B cell (primary cell): ENCODE results near the gene IL1R2. TPM values are rescaled to one million over a fixed set of nuclear protein-coding genes. Genes with fewer than 3 reads are reported as not detected.

Experiments used
- ATAC-seq: fragments of 200-7000 bp; cut with Tn5 transposase; one replicate; pipeline ENCODE4 v1.10.0; 2021; ENCODE audit warnings: low read depth, mild to moderate bottlenecking, moderate number of reproducible peaks, moderate library complexity
- CTCF ChIA-PET: fragments of 350-600 bp; sonication (Branson Sonifier 250); formaldehyde crosslinking; loops from one replicate; lab custom pipeline; 2021; ENCODE audit warnings: antibody characterized with exemption, inconsistent platforms; lab: Charles Lee
- POLR2A ChIA-PET: fragments of 350-600 bp; sonication (Branson Sonifier 250); formaldehyde crosslinking; loops from one replicate; lab custom pipeline; 2021; ENCODE audit warnings: antibody characterized with exemption; lab: Charles Lee
- DNase-seq: peaks from one replicate; pipeline ENCODE4 v3.0.0; 2013
- H2AFZ ChIP-seq: 2 replicates; pipeline ENCODE4 v1.6.1; 2012; ENCODE audit warnings: mild to moderate bottlenecking, low read depth, low read length; ENCODE audit not compliant: insufficient read depth, poor library complexity, severe bottlenecking
- H3K27ac ChIP-seq, 2 donors: 1 replicate in 1 of 2; 2 replicates in 1 of 2; pipeline ENCODE4 v1.5.1; 2012 to 2013; ENCODE audit warnings: low read length in 2 of 2, mild to moderate bottlenecking in 2 of 2, moderate library complexity in 1 of 2
- H3K27me3 ChIP-seq, 4 experiments: fragments of 200-600 bp in 1 of 4; sonication (generic) in 1 of 4; replicated peaks in 1 of 4; 1 replicate in 2 of 4; 2 replicates in 2 of 4; pipeline versions ENCODE4 v1.6.1 to v1.7.0; 2013 to 2016; ENCODE audit warnings: low read length in 3 of 4, mild to moderate bottlenecking in 2 of 4, mixed read lengths in 1 of 4, moderate library complexity in 1 of 4; ENCODE audit not compliant: insufficient read depth in 4 of 4, control insufficient read depth in 3 of 4; ENCODE audit errors: control extremely low read depth in 1 of 4
- H3K36me3 ChIP-seq, 2 experiments: replicated peaks in 1 of 2; 1 replicate in 1 of 2; 2 replicates in 1 of 2; pipeline versions ENCODE4 v1.6.1 to v1.7.1; 2013; ENCODE audit warnings: low read length in 1 of 2; ENCODE audit not compliant: insufficient read depth in 2 of 2, control insufficient read depth in 1 of 2; ENCODE audit errors: control extremely low read depth in 1 of 2, extremely low read depth in 1 of 2
- H3K4me1 ChIP-seq, 2 donors: fragments of 200-600 bp in 1 of 2; sonication (generic) in 1 of 2; 1 replicate in 1 of 2; 2 replicates in 1 of 2; pipeline versions ENCODE4 v1.5.1 to v1.6.1; 2013 to 2017; ENCODE audit warnings: low read length in 2 of 2; ENCODE audit not compliant: control insufficient read depth in 2 of 2, insufficient read depth in 2 of 2
- H3K4me2 ChIP-seq: replicated peaks from 2 replicates; pipeline ENCODE3; 2012; ENCODE audit warnings: mild to moderate bottlenecking, low read depth, low read length; ENCODE audit not compliant: poor library complexity, severe bottlenecking
- H3K4me3 ChIP-seq, 5 experiments: fragments of 200-600 bp in 1 of 5; sonication (generic) in 1 of 5; 1 replicate in 3 of 5; 2 replicates in 2 of 5; pipeline versions ENCODE4 v1.5.1 to v1.7.0; 2011 to 2016; ENCODE audit warnings: low read length in 4 of 5, mild to moderate bottlenecking in 4 of 5, low read depth in 2 of 5, control low read depth in 1 of 5, moderate library complexity in 1 of 5; ENCODE audit not compliant: insufficient read depth in 1 of 5; ENCODE audit errors: control extremely low read depth in 1 of 5, extremely low read depth in 1 of 5
- H3K79me2 ChIP-seq: fragments of 200-600 bp; sonication (generic); one replicate; pipeline ENCODE4 v1.6.0; 2016; ENCODE audit warnings: low read length; ENCODE audit not compliant: control insufficient read depth, insufficient read depth
- H3K9ac ChIP-seq: fragments of 200-600 bp; sonication (generic); 2 replicates; pipeline ENCODE4 v1.6.1; 2017; ENCODE audit warnings: mild to moderate bottlenecking, low read length, moderate library complexity
- H3K9me3 ChIP-seq, 3 donors: one replicate each; pipeline versions ENCODE4 v1.6.1 to v1.7.1; 2013; ENCODE audit warnings: low read length in 2 of 3; ENCODE audit not compliant: control insufficient read depth in 2 of 3, insufficient read depth in 1 of 3; ENCODE audit errors: control extremely low read depth in 1 of 3
- H4K20me1 ChIP-seq: 2 replicates; pipeline ENCODE4 v1.6.0; 2012; ENCODE audit warnings: mild to moderate bottlenecking, low read length; ENCODE audit not compliant: insufficient read depth, control insufficient read depth, poor library complexity, severe bottlenecking
- H3K27ac Mint-ChIP-seq: one replicate; pipeline ENCODE4 v1.8.0; 2021; ENCODE audit warnings: mixed read lengths
- H3K27me3 Mint-ChIP-seq: one replicate; pipeline ENCODE4 v1.8.0; 2021; ENCODE audit warnings: mixed read lengths
- H3K4me1 Mint-ChIP-seq: one replicate; pipeline ENCODE4 v1.8.0; 2021; ENCODE audit warnings: mixed read lengths
- H3K4me3 Mint-ChIP-seq: one replicate; pipeline ENCODE4 v1.8.0; 2021; ENCODE audit warnings: mixed read lengths
- H3K9me3 Mint-ChIP-seq: one replicate; pipeline ENCODE4 v1.8.0; 2022; ENCODE audit warnings: mixed read lengths; ENCODE audit not compliant: insufficient read depth
- CTCF ChIP-seq: fragments of 200-600 bp; IDR thresholded peaks from one replicate; pipeline ENCODE4 v1.8.0; 2022; ENCODE audit warnings: antibody characterized with exemption, mild to moderate bottlenecking
- EZH2 ChIP-seq: IDR thresholded peaks from 2 replicates; pipeline ENCODE4 v1.6.1; 2012; ENCODE audit warnings: borderline replicate concordance, low read depth, mild to moderate bottlenecking, moderate library complexity, low read length; ENCODE audit not compliant: insufficient read depth, poor library complexity, severe bottlenecking
- WGBS: methylation state at CpG from one replicate; pipeline ENCODE4 v1.1.5; 2013; ENCODE audit warnings: missing lambda C conversion rate; ENCODE audit not compliant: insufficient coverage; 5-methylcytosine and 5-hydroxymethylcytosine counted together
- intact Hi-C: fragments of 100-400 bp; cut with micrococcal nuclease; formaldehyde crosslinking; loops from one replicate; pipeline ENCODE4 v1.10.0; 2022
- polyA plus RNA-seq: library from polyadenylated mRNA; depleted of rRNA; stranded (reverse); fragments of >200 nt; gene quantifications from 2 replicates; pipeline ENCODE4 v1.2.3, GENCODE V29; 2012
- total RNA-seq, 2 donors: library from RNA; stranded (reverse); fragments of 120-200 nt in 1 of 2; gene quantifications; 1 replicate in 1 of 2; 2 replicates in 1 of 2; pipeline versions ENCODE4 v1.2.3 to v1.2.4, GENCODE V29; 2013 to 2022

IL1R2 gene
- total and polyA plus RNA-seq, 2 donors (not counting 1 experiment from before 2014, with no cell fraction given): not detected

- DNase-seq (no peak), ATAC-seq (no peak)
- H3K27me3 Mint-ChIP-seq: peaks cover 18% of the 10 kb centered on the region
- Histone ChIP-seq H3K27me3 (peaks cover 0 to 10% (median 2%) of the 10 kb centered on the region in 4 experiments), H4K20me1 (no peaks in the 10 kb centered on the region), H3K9ac (no peak overlapping the region), H3K27ac (no peak overlapping the region), H2AFZ (no peak overlapping the region), H3K4me1 (peaks cover 6 to 11% of the 10 kb centered on the region in 2 donors), H3K9me3 (no peaks in the 10 kb centered on the region), H3K36me3 (no peaks in the 10 kb centered on the region), H3K79me2 (no peaks in the 10 kb centered on the region), H3K4me2 (no peak overlapping the region), H3K4me3 (no peak overlapping the region)
- peaks cover 10% of the 10 kb centered on the region for H3K4me1 Mint-ChIP-seq
- no peak overlapping the region for H3K27ac Mint-ChIP-seq
- TF ChIP-seq CTCF (no peak), EZH2 (no peak)
- POLR2A ChIA-PET: no interaction called here
- 81% methylated on average over 7 of the region's 9 CpGs for WGBS
- H3K9me3 Mint-ChIP-seq: no peaks in the 10 kb centered on the region
- intact Hi-C loops: no loop called here
- CTCF ChIA-PET: interaction anchor here (1.2 kb wide), 1 partner anchor 10 kb away, joined by 3 read pairs; no protein-coding TSS in a partner anchor
- no peak overlapping the region for H3K4me3 Mint-ChIP-seq
These were observed 4.0 kb downstream of the IL1R2 start for GRCh38 chr2:101995804-101996203.

- peaks cover 17% of the 10 kb centered on the region for H3K27me3 Mint-ChIP-seq
- WGBS: 85% methylated on average over 2 of the region's 2 CpGs
These were observed 6.8 kb downstream of the IL1R2 start for GRCh38 chr2:101998556-101998895.

More at GRCh38 chr2:101998556-101998895, 6.8 kb downstream of the IL1R2 start:
- no peaks in the 10 kb centered on the region for H3K4me1 Mint-ChIP-seq
- CTCF ChIA-PET: interaction anchor here (1.4 kb wide), 1 partner anchor 114 kb away, joined by 3 read pairs; no protein-coding TSS in a partner anchor
- no peak for TF ChIP-seq EZH2
- H3K27ac ChIP-seq: no peak overlapping the region
- H3K4me1 ChIP-seq: no peaks in the 10 kb centered on the region
- H3K4me3 Mint-ChIP-seq: no peak overlapping the region
- no peaks in the 10 kb centered on the region for H3K79me2 ChIP-seq
- no peak overlapping the region for H3K4me2 ChIP-seq
- ATAC-seq: no peak
- no peaks in the 10 kb centered on the region for H3K9me3 ChIP-seq
- POLR2A ChIA-PET: no interaction called here
- no peaks in the 10 kb centered on the region for H3K9me3 Mint-ChIP-seq
- H3K27me3 ChIP-seq: peaks cover 0 to 6% (median 2%) of the 10 kb centered on the region in 4 experiments
- no peak overlapping the region for H3K27ac Mint-ChIP-seq
- H2AFZ ChIP-seq: no peak overlapping the region
- no peaks in the 10 kb centered on the region for H4K20me1 ChIP-seq
- intact Hi-C loops: no loop called here
- H3K9ac ChIP-seq: no peak overlapping the region
- no peaks in the 10 kb centered on the region for H3K36me3 ChIP-seq
- no peak overlapping the region for H3K4me3 ChIP-seq
- no peak for DNase-seq
